BLaER1 treated with 17β-estradiol and CSF1 and Interleukin-3, amounts not matched to agents 10 nM and 100 nM (cell line): ENCODE measurements around the gene CCDC89.

Experiments
- H3K27ac ChIP-seq, 11 experiments: shearing (Covaris generic); formaldehyde crosslinking; 2 replicates each; pipeline ENCODE4 v1.8.1; 2022
- H3K27me3 ChIP-seq, 11 experiments: shearing (Covaris generic); formaldehyde crosslinking; 2 replicates each; pipeline ENCODE4 v1.8.1; 2022
- H3K36me3 ChIP-seq, 11 experiments: shearing (Covaris generic); formaldehyde crosslinking; 2 replicates each; pipeline ENCODE4 v1.8.1; 2022
- H3K4me1 ChIP-seq, 10 experiments: shearing (Covaris generic); formaldehyde crosslinking; 2 replicates each; pipeline ENCODE4 v1.8.1; 2022
- H3K4me2 ChIP-seq, 11 experiments: shearing (Covaris generic); formaldehyde crosslinking; 2 replicates each; pipeline ENCODE4 v1.8.1; 2022
- H3K4me3 ChIP-seq, 10 experiments: shearing (Covaris generic); formaldehyde crosslinking; 2 replicates each; pipeline ENCODE4 v1.8.1; 2022
- H3K9ac ChIP-seq, 11 experiments: shearing (Covaris generic); formaldehyde crosslinking; 2 replicates each; pipeline ENCODE4 v1.8.1; 2022
- H3K9me3 ChIP-seq, 11 experiments: shearing (Covaris generic); formaldehyde crosslinking; replicated peaks in 1 of 11; 2 replicates each; pipeline ENCODE4 v1.8.1; 2022
- H4K20me1 ChIP-seq, 11 experiments: shearing (Covaris generic); formaldehyde crosslinking; 2 replicates each; pipeline ENCODE4 v1.8.1; 2022
- Cebpa-rat ChIP-seq, 11 experiments: shearing (Covaris generic); IDR thresholded peaks; 2 replicates each; pipeline ENCODE4 v1.8.1; 2022

CCDC89 gene

GRCh38 chr11:85718126-85718943 lies 32.3 kb upstream of the CCDC89 start:
- Histone ChIP-seq H3K4me2 (no peak overlapping the region), H3K9me3 (no peaks in the 10 kb centered on the region), H3K4me1 (no peaks in the 10 kb centered on the region), H3K27me3 (no peaks in the 10 kb centered on the region), H3K27ac (no peak overlapping the region), H3K36me3 (no peaks in the 10 kb centered on the region), H4K20me1 (no peaks in the 10 kb centered on the region), H3K9ac (no peak overlapping the region), H3K4me3 (no peak overlapping the region)
- TF ChIP-seq Cebpa-rat (IDR thresholded peaks at IDR 0.05) = no peak

DNA sequence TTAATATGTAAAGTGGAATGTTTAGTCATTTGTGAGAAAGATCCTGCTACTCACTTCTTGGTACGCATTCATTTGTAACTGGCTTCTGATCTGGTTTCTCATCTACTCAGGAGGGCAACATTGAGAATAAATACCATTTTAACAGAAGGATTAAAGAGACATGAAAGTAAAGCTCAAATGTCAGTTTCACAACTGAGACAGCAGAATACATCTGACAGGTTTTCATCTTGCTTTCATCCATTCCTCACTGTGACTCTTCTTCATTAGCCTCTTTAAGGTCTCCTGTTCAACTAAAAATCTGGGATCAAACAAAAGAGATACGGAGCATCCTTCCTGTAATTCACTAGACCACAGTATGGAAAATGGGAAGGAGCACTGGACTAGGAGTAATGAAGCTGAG lies 31.4 kb upstream of the CCDC89 start:
- no peak overlapping the region for H3K9ac ChIP-seq
- no peaks in the 10 kb centered on the region for H3K4me1 ChIP-seq
- TF ChIP-seq Cebpa-rat (IDR thresholded peaks at IDR 0.05) = no peak
- no peak overlapping the region for H3K4me3 ChIP-seq
- no peaks in the 10 kb centered on the region for H4K20me1 ChIP-seq
- H3K27ac ChIP-seq = no peak overlapping the region
- H3K27me3 ChIP-seq = no peaks in the 10 kb centered on the region
- H3K36me3 ChIP-seq = no peaks in the 10 kb centered on the region
- H3K4me2 ChIP-seq = no peak overlapping the region
- H3K9me3 ChIP-seq = no peaks in the 10 kb centered on the region

DNA sequence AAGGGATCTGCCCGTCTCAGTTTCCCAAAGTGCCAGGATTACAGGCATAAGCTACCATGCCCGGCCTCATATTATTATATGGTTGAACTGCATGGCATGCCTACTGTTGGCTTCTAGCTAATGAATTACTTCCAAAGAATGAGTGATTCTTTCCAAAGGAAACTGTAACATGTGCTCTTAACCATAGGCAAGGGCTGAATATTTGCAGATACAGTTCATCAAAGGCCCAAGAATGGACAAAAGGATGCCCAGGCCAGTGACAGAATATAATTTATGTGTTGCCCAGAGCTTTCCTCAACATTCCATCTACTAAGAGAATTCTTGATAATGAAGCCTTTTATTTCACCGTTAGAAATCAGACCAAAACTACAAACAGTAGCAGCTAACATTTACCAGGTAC lies 27.0 kb upstream of the CCDC89 start:
- Histone ChIP-seq H3K36me3 (no peaks in the 10 kb centered on the region), H3K27me3 (no peaks in the 10 kb centered on the region), H3K4me2 (no peak overlapping the region), H3K9me3 (no peaks in the 10 kb centered on the region), H3K9ac (no peak overlapping the region), H3K4me3 (no peak overlapping the region), H3K4me1 (no peaks in the 10 kb centered on the region), H4K20me1 (no peaks in the 10 kb centered on the region), H3K27ac (no peak overlapping the region)
- no peak for TF ChIP-seq Cebpa-rat (IDR thresholded peaks at IDR 0.05)

DNA sequence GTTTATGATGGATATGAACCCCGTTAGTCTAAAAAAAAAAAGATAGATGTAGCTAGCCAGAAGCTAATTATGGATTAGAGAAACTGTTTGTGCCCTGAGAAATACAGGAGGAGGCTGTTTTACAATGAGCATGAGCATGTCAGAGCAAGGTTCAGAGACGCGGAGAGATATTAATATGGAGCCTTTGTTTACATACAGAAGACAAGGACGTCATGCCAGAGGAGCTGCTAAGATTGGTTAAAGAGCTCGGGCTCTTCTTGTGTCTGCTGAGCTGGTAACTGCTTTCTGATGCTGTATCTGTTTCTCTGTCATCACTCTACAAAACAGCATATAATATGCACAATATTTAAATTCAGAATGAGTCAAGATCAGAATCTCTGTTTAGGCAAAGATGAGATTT lies 24.9 kb upstream of the CCDC89 start:
- H3K36me3 ChIP-seq = no peaks in the 10 kb centered on the region
- H3K4me2 ChIP-seq = no peak overlapping the region
- no peaks in the 10 kb centered on the region for H3K27me3 ChIP-seq
- no peaks in the 10 kb centered on the region for H3K4me1 ChIP-seq
- H4K20me1 ChIP-seq = no peaks in the 10 kb centered on the region
- H3K9me3 ChIP-seq = no peaks in the 10 kb centered on the region
- no peak overlapping the region for H3K4me3 ChIP-seq
- no peak for TF ChIP-seq Cebpa-rat (IDR thresholded peaks at IDR 0.05)
- H3K27ac ChIP-seq = no peak overlapping the region
- no peak overlapping the region for H3K9ac ChIP-seq

GRCh38 chr11:85709941-85710702 lies 24.1 kb upstream of the CCDC89 start:
- no peak overlapping the region for H3K27ac ChIP-seq
- H3K4me2 ChIP-seq = no peak overlapping the region
- H3K9ac ChIP-seq = no peak overlapping the region

GRCh38 chr11:85705800-85706199 lies 19.8 kb upstream of the CCDC89 start:
- Histone ChIP-seq H3K4me2 (0 out of 22 replicates have a peak overlapping the region, but pooled peaks of 1 of the 11 experiments have one; percentile 12), H4K20me1 (no peaks in the 10 kb centered on the region)

More at GRCh38 chr11:85709941-85710702, 24.1 kb upstream of the CCDC89 start:
- H3K36me3 ChIP-seq = no peaks in the 10 kb centered on the region
- H3K27me3 ChIP-seq = no peaks in the 10 kb centered on the region
- no peaks in the 10 kb centered on the region for H3K9me3 ChIP-seq
- TF ChIP-seq Cebpa-rat (IDR thresholded peaks at IDR 0.05) = no peak
- 0 out of 20 replicates have a peak, but pooled peaks cover 0 to 6% (median 0%) of the 10 kb centered on the region in 10 experiments for H3K4me1 ChIP-seq
- no peak overlapping the region for H3K4me3 ChIP-seq
- no peaks in the 10 kb centered on the region for H4K20me1 ChIP-seq

GRCh38 chr11:85704967-85705366 lies 19.0 kb upstream of the CCDC89 start:
- Histone ChIP-seq H3K4me2 (no peak overlapping the region), H3K36me3 (no peaks in the 10 kb centered on the region), H3K27ac (no peak overlapping the region), H3K4me1 (peaks cover 0 to 8% (median 5%) of the 10 kb centered on the region in 10 experiments; a peak in 10 of 20 replicates), H3K9me3 (peaks cover 0 to 9% (median 0%) of the 10 kb centered on the region in 11 experiments; a peak in 1 of 22 replicates), H3K27me3 (no peaks in the 10 kb centered on the region), H3K9ac (no peak overlapping the region), H4K20me1 (no peaks in the 10 kb centered on the region), H3K4me3 (no peak overlapping the region)
- TF ChIP-seq Cebpa-rat (IDR thresholded peaks at IDR 0.05) = no peak

More at GRCh38 chr11:85705800-85706199, 19.8 kb upstream of the CCDC89 start:
- Histone ChIP-seq H3K27ac (no peak overlapping the region), H3K4me3 (no peak overlapping the region), H3K27me3 (no peaks in the 10 kb centered on the region), H3K9ac (no peak overlapping the region), H3K36me3 (no peaks in the 10 kb centered on the region), H3K9me3 (peaks cover 0 to 9% (median 0%) of the 10 kb centered on the region in 11 experiments; a peak in 1 of 22 replicates), H3K4me1 (0 out of 20 replicates have a peak, but pooled peaks cover 0 to 6% (median 0%) of the 10 kb centered on the region in 10 experiments)
- no peak for TF ChIP-seq Cebpa-rat (IDR thresholded peaks at IDR 0.05)

- H3K9me3 ChIP-seq = peaks cover 0 to 9% (median 0%) of the 10 kb centered on the region in 11 experiments; a peak in 1 of 22 replicates
- H3K36me3 ChIP-seq = no peaks in the 10 kb centered on the region
- peak overlapping the region in 10 of 11 experiments; percentile 5 to 54 (median 26); a peak in 12 of 22 replicates for H3K4me2 ChIP-seq
- H3K4me3 ChIP-seq = no peak overlapping the region
- peaks cover 0 to 15% (median 8%) of the 10 kb centered on the region in 10 experiments; a peak in 12 of 20 replicates for H3K4me1 ChIP-seq
- H3K9ac ChIP-seq = no peak overlapping the region
- TF ChIP-seq Cebpa-rat (IDR thresholded peaks at IDR 0.05) = no peak
- 0 out of 22 replicates have a peak overlapping the region, but pooled peaks of 2 of the 11 experiments have one; percentile 6 to 8 for H3K27ac ChIP-seq
- H3K27me3 ChIP-seq = no peaks in the 10 kb centered on the region
- no peaks in the 10 kb centered on the region for H4K20me1 ChIP-seq
Measured at GRCh38 chr11:85699957-85700741, 14.2 kb upstream of the CCDC89 start.
